ENCODE measurements around the gene CRKL.

- TF ChIP-seq CTCF (IDR thresholded peaks at IDR 0.05; ENCODE audit: insufficient read depth, low read depth, low read length) (no peak), EZH2 (IDR thresholded peaks at IDR 0.05; ENCODE audit: insufficient read depth, low read length) (no peak)
Measured at GRCh38 chr22:20868025-20868962, 48.9 kb upstream of the CRKL start.

All from astrocyte (in vitro differentiated cells and primary cell).